Measurements from ENCODE around the gene PRSS35.

GRCh38 chr6:83488448-83488847, 23.9 kb upstream of the PRSS35 start:
- no peak for TF ChIP-seq ARNT (IDR thresholded peaks at IDR 0.05)
- TF ChIP-seq BHLHE40 (IDR thresholded peaks at IDR 0.05; ENCODE audit: borderline replicate concordance): no peak
- no peak for TF ChIP-seq ELF4 (IDR thresholded peaks at IDR 0.05)
- no peak for TF ChIP-seq NFRKB (IDR thresholded peaks at IDR 0.05)
- no peak for TF ChIP-seq CTBP1 (IDR thresholded peaks at IDR 0.05; ENCODE audit: borderline replicate concordance)
- no peak for TF ChIP-seq SUZ12 (IDR thresholded peaks at IDR 0.05)
